GM19240 (cell line): ENCODE results near the gene DTYMK.

Source experiments
- DNase-seq: peaks from one replicate; pipeline ENCODE4 v3.0.0; 2011; ENCODE audit warnings: low spot score; ENCODE audit not compliant: insufficient read length

Gene DTYMK

GRCh38 chr2:241706537-241706936 is 19.9 kb upstream of the DTYMK start:
- DNase-seq: no peak

GRCh38 chr2:241703032-241703604 is 16.5 kb upstream of the DTYMK start:
- DNase-seq: no peak

GRCh38 chr2:241702155-241703031 is 15.8 kb upstream of the DTYMK start:
- DNase-seq: peak; percentile 92

DNA sequence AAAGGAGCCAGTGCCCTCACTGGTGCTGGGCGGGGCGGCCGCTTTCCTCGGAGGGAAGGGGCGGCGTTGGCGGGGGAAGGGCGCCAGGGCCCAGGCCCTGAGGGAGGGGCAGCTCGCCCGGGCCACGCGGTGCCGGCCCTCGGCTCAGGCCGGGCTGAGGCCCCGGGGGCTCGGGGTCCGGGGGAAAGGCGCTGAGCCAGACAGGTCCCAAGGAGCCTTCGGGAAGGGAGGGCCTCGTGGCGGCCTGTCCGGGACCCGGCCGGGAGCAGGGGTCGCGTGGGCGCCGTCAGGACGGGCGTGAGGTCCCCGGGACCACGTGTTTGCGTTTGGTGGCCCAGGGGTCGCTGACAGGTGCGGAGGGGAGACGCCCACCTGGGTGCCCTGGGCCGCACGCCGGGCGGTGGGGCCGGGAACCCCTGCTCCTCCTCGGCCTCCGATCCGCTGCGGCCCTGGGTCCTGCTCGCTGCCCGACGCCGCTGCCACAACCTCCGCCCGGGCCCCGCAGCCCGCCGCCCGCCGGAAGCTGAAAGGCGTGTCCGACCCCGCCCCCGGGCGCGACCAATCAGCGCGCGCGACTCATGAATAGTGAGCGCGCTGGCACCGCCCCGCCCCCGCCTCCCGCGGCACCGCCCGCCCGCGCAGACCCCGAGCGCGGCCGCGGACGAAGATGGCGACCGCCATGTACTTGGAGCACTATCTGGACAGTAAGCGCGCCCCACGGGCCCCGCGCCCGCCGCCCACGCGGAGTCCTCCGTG is 15.0 kb upstream of the DTYMK start, which contains the start of gene ING5:
TSS of gene ING5 (plus strand) at position 641 of the 756 bp plus-strand sequence. CDS start at position 668, 27 bp downstream.
- peak; percentile 69 for DNase-seq

DNA sequence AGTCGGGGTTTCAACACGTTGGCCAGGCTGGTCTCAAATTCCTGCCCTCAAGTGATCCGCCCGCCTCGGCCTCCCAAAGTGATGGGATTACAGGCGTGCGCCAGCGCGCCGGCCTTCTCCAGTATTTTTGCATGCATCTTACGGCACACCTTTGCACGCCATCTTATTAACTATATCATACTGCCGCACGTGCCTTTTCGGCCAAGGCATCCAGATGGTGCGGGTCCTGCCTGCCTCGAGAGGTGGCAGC is 14.5 kb upstream of the DTYMK start:
- DNase-seq: no peak

GRCh38 chr2:241695651-241696050 is 9.0 kb upstream of the DTYMK start:
- DNase-seq: no peak

- DNase-seq: no peak
Observed at GRCh38 chr2:241692448-241692847, 5.8 kb upstream of the DTYMK start.

GRCh38 chr2:241690202-241690717 is 3.6 kb upstream of the DTYMK start:
- no peak for DNase-seq

DNA sequence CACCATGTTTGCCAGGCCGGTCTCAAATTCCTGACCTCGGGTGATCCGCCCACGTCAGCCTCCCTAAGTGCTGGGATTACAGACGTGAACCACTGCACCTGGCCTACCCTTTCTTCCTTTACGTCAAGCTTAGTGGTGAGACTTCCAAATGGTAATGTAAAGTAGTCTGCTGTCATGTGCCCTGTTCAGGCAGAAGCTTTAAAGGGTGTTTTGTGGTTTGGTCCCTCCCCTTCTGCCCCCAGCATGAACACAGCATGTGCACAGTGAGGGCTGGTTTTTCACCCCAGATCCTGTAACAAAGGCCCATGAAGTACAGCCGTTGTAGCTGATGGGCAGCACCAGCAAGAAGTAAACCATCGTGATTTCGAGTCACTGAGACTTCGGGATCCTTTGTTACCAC is 2.7 kb upstream of the DTYMK start:
- DNase-seq: no peak

- no peak for DNase-seq
Observed at GRCh38 chr2:241686324-241686649, 328 bp downstream of the DTYMK start.

DNA sequence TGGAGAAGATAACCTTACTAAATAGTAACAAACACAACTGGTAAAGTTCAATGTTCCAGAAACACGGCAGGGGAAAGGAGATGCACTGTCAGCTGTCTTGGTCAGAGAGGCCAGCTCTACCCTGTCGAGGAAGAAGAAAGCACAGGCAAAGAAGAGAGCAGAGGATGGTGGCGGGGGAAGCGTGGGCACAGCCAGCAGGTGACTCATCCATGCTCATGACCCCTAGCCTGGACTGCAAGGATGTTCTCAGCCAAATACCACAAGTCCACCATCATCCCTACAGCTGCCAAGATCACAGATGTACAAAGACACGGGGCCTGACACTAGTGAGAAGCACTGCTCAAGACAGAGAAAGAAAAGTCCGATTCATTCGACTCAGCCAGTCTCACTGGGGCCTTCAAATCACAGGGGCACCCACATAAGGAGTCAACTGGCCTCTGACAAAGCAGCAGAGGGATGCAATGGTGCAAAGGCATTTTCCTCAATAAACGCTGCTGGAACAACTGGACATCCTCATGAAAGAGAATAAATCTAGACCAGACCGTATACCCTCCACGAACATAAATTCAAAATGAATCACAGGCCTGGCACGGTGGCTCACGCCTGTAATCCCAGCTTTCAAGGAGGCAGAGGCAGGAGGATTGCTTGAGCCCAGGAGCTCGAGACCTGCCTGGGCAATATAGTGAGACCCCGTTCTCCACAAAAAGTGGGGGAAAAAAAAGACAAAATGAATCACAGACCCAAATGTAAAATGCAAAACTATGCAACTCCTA is 5.6 kb downstream of the DTYMK start:
- no peak for DNase-seq

GRCh38 chr2:241680044-241680443 is 6.6 kb downstream of the DTYMK start:
- DNase-seq: no peak

DNA sequence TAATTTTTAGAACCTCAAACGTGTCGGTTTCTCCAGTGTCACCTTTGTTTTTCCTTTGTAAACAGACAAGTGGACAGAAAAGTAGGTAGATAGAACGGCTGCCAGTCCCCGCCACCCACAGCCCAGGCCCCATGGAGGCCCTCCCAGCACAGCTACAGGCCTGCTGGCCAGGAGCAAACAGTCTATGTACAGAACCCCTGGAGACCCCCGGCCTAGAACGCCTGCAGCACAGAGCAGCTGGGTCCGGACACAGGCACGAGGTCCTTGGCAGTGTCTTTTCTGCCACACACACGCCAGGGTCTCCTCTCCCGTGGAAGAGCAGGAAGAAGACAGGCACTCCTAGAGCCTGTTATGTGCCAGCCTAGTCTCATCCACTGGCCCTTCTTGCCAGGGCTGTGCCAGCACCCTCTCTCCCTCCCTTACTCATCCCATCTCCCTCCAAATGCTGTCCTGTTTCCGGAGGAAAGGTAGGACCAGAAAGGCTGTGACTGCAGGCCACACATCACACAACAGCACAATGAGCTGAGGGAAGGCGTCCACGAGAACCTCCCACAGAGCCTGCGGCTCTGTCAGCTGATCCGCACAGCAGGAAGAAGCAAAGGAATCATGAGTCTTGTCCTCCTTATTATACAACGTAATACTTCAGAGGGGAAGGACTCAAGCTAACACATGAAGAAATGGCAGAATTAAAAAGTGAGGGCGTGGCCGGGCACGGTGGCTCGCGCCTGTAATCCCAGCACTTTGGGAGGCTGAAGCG is 7.7 kb downstream of the DTYMK start:
- no peak for DNase-seq

- DNase-seq: no peak
Observed at GRCh38 chr2:241678307-241678706, 8.3 kb downstream of the DTYMK start.

GRCh38 chr2:241677392-241677791 is 9.2 kb downstream of the DTYMK start:
- no peak for DNase-seq

DNA sequence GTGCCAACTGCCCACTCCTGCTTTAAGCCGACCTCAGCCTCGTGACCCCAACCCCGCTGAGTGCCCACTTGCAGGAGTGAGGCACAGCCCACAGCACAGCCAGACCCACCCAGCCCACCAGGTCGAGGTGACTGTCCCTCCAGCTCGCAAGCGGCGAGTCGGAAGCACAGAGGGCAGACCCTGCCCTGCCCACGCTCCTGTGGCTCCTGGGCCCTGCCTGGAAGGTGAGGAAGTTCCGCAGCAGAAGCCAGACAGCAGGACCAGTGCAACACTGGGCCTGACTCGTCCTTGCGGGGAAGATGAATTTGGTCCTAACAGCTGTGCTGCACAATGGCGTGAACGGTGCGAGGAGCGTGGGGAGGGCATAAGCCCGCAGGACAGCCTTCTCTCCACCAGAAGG is 9.9 kb downstream of the DTYMK start:
- DNase-seq: no peak

DNA sequence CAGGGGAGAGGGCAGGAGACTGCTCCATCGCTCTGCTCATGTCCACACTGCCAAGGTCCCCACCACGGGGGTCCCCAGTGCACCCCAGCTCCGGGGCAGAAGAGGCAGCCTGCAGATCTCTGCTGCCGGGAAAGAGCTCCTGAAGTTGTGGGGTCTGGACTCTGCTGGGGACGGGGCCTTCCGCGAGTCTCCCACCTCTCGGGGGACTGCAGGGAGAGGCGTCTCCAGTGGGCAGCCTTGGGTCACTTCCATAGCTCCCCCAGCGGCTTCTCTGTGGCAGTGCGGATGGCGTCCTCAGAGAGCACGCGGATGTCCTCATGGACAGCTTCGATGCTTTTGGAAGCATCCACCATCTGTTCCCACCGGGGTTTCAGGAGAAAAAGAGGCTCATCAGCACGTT is 10.7 kb downstream of the DTYMK start:
- no peak for DNase-seq

DNA sequence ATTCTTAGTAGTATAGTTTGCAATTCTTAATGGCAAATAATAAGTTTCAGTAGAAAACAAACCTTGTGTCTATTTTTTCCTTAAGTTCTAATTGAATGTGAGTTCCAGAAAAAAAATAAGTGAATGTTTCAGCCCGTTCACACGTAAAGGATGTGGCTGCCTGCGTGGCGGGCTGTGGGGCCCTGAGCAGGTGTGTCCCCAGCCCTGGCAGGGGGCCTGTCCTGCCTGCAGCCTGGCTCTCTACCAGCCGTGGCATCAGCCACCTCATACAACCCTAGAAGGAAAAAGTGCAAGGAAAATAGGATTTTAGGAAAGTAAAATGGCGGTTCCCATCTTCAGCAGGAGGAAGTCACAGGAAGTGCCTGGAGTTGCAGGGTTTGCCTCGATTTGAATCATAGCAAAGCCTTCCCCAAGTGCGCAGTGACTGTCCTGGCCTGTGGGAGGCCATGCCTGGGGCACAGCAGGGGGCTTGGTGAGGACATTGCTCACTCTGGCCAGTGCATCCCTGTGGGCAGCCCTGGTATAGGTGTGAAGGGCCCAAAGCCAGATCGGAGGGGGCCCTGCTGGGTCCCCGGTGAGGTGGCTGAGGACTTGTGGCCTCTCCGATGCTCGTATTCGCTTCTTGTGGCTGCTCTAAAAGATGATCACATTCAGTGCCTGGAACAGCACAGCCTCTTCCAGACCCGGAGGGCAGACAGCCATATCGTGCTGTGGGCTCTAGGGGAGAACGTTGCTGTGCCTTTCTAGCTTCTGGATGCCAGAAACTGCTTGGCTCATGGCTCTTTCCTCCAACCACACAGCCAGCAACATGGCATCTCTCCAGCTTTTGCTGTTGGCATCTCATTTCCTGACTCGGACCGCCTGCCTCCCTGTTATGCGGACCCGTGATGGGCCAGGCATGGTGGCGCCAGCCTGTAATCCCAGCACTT is 12.6 kb downstream of the DTYMK start:
- no peak for DNase-seq

GRCh38 chr2:241673189-241673663 is 13.4 kb downstream of the DTYMK start:
- no peak for DNase-seq
